HepG2 (cell line): Measurements from ENCODE around the gene KIF26B. TPM values are rescaled to one million over a fixed set of nuclear protein-coding genes. Genes with fewer than 3 reads are reported as not detected.

Experiments used
- ATF6 ChIP-seq: sonication (generic); formaldehyde crosslinking; conservative IDR thresholded peaks from 2 replicates; pipeline ENCODE4 v1.4.0; 2020; ENCODE audit warnings: missing genetic modification reagents
- EP300 ChIP-seq, 3 experiments: sonication (generic) in 1 of 3; formaldehyde crosslinking in 1 of 3; IDR thresholded peaks; 2 replicates each; pipeline versions ENCODE4 v1.5.1 to v1.6.1; 2011 to 2020; ENCODE audit warnings: low read depth in 2 of 3, low read length in 2 of 3, borderline replicate concordance in 1 of 3, improper control_type of control experiment in 1 of 3, mild to moderate bottlenecking in 1 of 3, missing genetic modification reagents in 1 of 3, moderate library complexity in 1 of 3
- HNRNPL ChIP-seq: fragments of 200-400 bp; formaldehyde crosslinking; IDR thresholded peaks from 2 replicates; pipeline ENCODE4 v1.6.1; 2017; ENCODE audit warnings: mild to moderate bottlenecking, low read depth, low read length
- IKZF1 ChIP-seq: fragments of 450-650 bp; IDR thresholded peaks from 2 replicates; pipeline ENCODE4 v1.7.1; 2016
- IKZF4 ChIP-seq: sonication (generic); formaldehyde crosslinking; IDR thresholded peaks from 2 replicates; pipeline ENCODE4 v1.5.1; 2020; ENCODE audit warnings: borderline replicate concordance, mild to moderate bottlenecking, low read depth, missing genetic modification reagents; ENCODE audit errors: not compliant biosample characterization
- MAFG ChIP-seq: sonication (generic); formaldehyde crosslinking; IDR thresholded peaks from 2 replicates; pipeline ENCODE4 v1.5.1; 2020; ENCODE audit warnings: mild to moderate bottlenecking, missing genetic modification reagents
- MIER3 ChIP-seq: IDR thresholded peaks from 2 replicates; pipeline ENCODE4 v1.6.1; 2016; ENCODE audit warnings: missing compliant biosample characterization, borderline replicate concordance
- POGZ ChIP-seq: sonication (generic); formaldehyde crosslinking; IDR thresholded peaks from 2 replicates; pipeline ENCODE4 v1.4.0; 2020; ENCODE audit warnings: mild to moderate bottlenecking, missing genetic modification reagents
- SALL1 ChIP-seq: sonication (generic); formaldehyde crosslinking; IDR thresholded peaks from 2 replicates; pipeline ENCODE4 v1.8.0; 2022; ENCODE audit warnings: mild to moderate bottlenecking, missing genetic modification reagents
- SAP130 ChIP-seq: IDR thresholded peaks from 2 replicates; pipeline ENCODE4 v1.6.1; 2016; ENCODE audit warnings: low read depth
- SNAI1 ChIP-seq: sonication (generic); formaldehyde crosslinking; IDR thresholded peaks from 2 replicates; pipeline ENCODE4 v1.5.0; 2020; ENCODE audit warnings: mild to moderate bottlenecking, missing genetic modification reagents, borderline replicate concordance
- SP5 ChIP-seq: IDR thresholded peaks from 2 replicates; pipeline ENCODE4 v1.6.1; 2016; ENCODE audit warnings: low read depth, borderline replicate concordance
- ZFAT ChIP-seq: sonication (generic); formaldehyde crosslinking; conservative IDR thresholded peaks from 2 replicates; pipeline ENCODE4 v1.8.1; 2023; ENCODE audit warnings: missing genetic modification reagents, inconsistent platforms
- ZNF232 ChIP-seq: sonication (generic); formaldehyde crosslinking; IDR thresholded peaks from 2 replicates; pipeline ENCODE4 v1.4.0; 2020; ENCODE audit warnings: missing genetic modification reagents, borderline replicate concordance
- ZNF282 ChIP-seq: fragments of 450-650 bp; IDR thresholded peaks from 2 replicates; pipeline ENCODE4 v1.6.1; 2018; ENCODE audit not compliant: partially characterized antibody
- ZNF34 ChIP-seq: sonication (generic); formaldehyde crosslinking; IDR thresholded peaks from 2 replicates; pipeline ENCODE4 v1.4.0; 2020; ENCODE audit warnings: mild to moderate bottlenecking, missing genetic modification reagents, borderline replicate concordance
- ZNF547 ChIP-seq: sonication (generic); formaldehyde crosslinking; IDR thresholded peaks from 2 replicates; pipeline ENCODE4 v1.5.1; 2020; ENCODE audit warnings: mild to moderate bottlenecking, missing genetic modification reagents
- ZNF7 ChIP-seq: IDR thresholded peaks from 2 replicates; pipeline ENCODE4 v1.6.1; 2016; ENCODE audit warnings: missing biosample characterization, missing genetic modification reagents
- polyA plus RNA-seq, 8 experiments: library from polyadenylated mRNA; depleted of rRNA in 3 of 8; stranded (reverse) in 7 of 8; unstranded in 1 of 8; fragments of >200 nt; fragmentation: Illumina TruSeq in 4 of 8; extraction: Trizol in 4 of 8; gene quantifications; 2 replicates each; pipeline versions ENCODE4 v1.2.1 to v1.2.3, GENCODE V29; 2011 to 2016; ENCODE audit warnings: low read depth in 4 of 8, missing spikeins in 1 of 8, mixed read lengths in 1 of 8; ENCODE audit not compliant: insufficient read depth in 1 of 8
- total RNA-seq, 5 experiments: library from RNA; depleted of rRNA; stranded (reverse); fragments of >200 nt; fragmentation: Illumina TruSeq; extraction: Trizol; gene quantifications; 2 replicates each; pipeline ENCODE4 v1.2.3, GENCODE V29; 2016; ENCODE audit warnings: low read depth in 1 of 5
- TF ChIP-seq, protein P1 (sequence below): sonication (generic); formaldehyde crosslinking; IDR thresholded peaks from 2 replicates; pipeline ENCODE4 v1.9.0; 2021; ENCODE audit warnings: missing genetic modification reagents, mild to moderate bottlenecking, borderline replicate concordance
- TF ChIP-seq, protein P2 (sequence below): sonication (generic); formaldehyde crosslinking; IDR thresholded peaks from 2 replicates; pipeline ENCODE4 v1.4.0; 2020; ENCODE audit warnings: missing genetic modification reagents, borderline replicate concordance
- TF ChIP-seq, protein P3 (sequence below): sonication (generic); formaldehyde crosslinking; IDR thresholded peaks from 2 replicates; pipeline ENCODE4 v1.4.0; 2020; ENCODE audit warnings: missing genetic modification reagents, borderline replicate concordance

Gene KIF26B
- total and polyA plus RNA-seq, 2 of the 13 experiments (the other 11 are each of a cell fraction or from before 2014, with no cell fraction given), result 0.08 to 0.09 TPM

DNA sequence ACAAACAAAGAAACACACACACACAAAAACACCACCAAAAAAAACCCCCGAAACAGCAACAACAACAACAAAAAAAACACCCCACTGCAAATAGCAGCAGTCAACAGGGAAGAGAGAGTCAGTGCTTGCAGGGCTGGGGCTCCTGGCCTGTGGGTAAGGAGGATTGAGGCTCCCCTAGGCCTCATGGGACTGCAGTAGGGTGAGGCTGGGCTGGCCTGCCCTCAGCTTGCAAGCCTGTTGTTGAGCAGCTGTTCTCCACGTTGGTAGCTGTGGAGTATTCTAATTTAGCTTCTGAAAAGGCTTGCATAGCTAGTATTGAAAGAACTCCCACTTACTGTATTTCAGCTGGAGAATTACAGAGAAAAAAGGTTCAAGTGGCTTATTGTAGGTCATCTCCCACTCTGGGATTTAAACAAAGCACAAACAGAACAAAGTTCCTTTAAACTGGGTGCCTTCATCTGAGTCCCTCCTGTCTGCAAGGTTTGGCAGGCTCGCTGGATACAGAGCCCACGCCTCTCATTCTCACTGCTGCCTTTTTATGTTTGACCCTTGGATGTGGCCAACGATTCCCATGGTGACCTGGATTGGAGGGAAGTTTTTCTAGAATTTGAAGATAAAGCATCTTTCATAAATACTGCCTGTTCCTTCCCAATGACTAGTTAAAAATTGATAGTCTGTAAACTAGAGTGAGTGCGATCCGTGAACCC is 247.2 kb downstream of the KIF26B start (continued):
- TF ChIP-seq ZNF282 (no peak), EP300 (IDR thresholded peaks at IDR 0.05; ENCODE audit: low read depth in 2 of 2, low read length in 2 of 2) (peak in 1 of 2 experiments; percentile 46; a peak in 1 of 4 replicates), EP300 (CRISPR knock-in tag; IDR thresholded peaks at IDR 0.05; ENCODE audit: borderline replicate concordance) (no peak), SAP130 (CRISPR knock-in tag) (no peak), MAFG (CRISPR knock-in tag) (no peak), ATF6 (CRISPR knock-in tag) (no peak), SNAI1 (no peak), ZFAT (CRISPR knock-in tag) (no peak), SP5 (CRISPR knock-in tag) (peak; percentile 33; the same call in 1 of the 2 replicates), ZNF7 (CRISPR knock-in tag) (no peak), POGZ (no peak), SALL1 (peak; percentile 59), ZNF547 (CRISPR knock-in tag) (no peak), IKZF1 (no peak), MIER3 (CRISPR knock-in tag) (no peak), IKZF4 (no peak), ZNF232 (no peak), ZNF34 (CRISPR knock-in tag) (no peak), HNRNPL (no peak)
- TF ChIP-seq, protein P1, sequence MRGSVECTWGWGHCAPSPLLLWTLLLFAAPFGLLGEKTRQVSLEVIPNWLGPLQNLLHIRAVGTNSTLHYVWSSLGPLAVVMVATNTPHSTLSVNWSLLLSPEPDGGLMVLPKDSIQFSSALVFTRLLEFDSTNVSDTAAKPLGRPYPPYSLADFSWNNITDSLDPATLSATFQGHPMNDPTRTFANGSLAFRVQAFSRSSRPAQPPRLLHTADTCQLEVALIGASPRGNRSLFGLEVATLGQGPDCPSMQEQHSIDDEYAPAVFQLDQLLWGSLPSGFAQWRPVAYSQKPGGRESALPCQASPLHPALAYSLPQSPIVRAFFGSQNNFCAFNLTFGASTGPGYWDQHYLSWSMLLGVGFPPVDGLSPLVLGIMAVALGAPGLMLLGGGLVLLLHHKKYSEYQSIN (CRISPR knock-in tag), result no peak
- TF ChIP-seq, protein P2, sequence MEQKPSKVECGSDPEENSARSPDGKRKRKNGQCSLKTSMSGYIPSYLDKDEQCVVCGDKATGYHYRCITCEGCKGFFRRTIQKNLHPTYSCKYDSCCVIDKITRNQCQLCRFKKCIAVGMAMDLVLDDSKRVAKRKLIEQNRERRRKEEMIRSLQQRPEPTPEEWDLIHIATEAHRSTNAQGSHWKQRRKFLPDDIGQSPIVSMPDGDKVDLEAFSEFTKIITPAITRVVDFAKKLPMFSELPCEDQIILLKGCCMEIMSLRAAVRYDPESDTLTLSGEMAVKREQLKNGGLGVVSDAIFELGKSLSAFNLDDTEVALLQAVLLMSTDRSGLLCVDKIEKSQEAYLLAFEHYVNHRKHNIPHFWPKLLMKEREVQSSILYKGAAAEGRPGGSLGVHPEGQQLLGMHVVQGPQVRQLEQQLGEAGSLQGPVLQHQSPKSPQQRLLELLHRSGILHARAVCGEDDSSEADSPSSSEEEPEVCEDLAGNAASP (CRISPR knock-in tag), result no peak
- TF ChIP-seq, protein P3, sequence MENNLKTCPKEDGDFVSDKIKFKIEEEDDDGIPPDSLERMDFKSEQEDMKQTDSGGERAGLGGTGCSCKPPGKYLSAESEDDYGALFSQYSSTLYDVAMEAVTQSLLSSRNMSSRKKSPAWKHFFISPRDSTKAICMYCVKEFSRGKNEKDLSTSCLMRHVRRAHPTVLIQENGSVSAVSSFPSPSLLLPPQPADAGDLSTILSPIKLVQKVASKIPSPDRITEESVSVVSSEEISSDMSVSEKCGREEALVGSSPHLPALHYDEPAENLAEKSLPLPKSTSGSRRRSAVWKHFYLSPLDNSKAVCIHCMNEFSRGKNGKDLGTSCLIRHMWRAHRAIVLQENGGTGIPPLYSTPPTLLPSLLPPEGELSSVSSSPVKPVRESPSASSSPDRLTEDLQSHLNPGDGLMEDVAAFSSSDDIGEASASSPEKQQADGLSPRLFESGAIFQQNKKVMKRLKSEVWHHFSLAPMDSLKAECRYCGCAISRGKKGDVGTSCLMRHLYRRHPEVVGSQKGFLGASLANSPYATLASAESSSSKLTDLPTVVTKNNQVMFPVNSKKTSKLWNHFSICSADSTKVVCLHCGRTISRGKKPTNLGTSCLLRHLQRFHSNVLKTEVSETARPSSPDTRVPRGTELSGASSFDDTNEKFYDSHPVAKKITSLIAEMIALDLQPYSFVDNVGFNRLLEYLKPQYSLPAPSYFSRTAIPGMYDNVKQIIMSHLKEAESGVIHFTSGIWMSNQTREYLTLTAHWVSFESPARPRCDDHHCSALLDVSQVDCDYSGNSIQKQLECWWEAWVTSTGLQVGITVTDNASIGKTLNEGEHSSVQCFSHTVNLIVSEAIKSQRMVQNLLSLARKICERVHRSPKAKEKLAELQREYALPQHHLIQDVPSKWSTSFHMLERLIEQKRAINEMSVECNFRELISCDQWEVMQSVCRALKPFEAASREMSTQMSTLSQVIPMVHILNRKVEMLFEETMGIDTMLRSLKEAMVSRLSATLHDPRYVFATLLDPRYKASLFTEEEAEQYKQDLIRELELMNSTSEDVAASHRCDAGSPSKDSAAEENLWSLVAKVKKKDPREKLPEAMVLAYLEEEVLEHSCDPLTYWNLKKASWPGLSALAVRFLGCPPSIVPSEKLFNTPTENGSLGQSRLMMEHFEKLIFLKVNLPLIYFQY, result no peak
